Mesendoderm (in vitro differentiated cells): ENCODE results near the gene TTLL1.

Experiments
- DNase-seq: peaks from one replicate; pipeline ENCODE4 v3.0.0; 2013
- H2AK5ac ChIP-seq: 2 replicates; pipeline ENCODE4 v1.6.1; 2013; ENCODE audit warnings: low read length, inconsistent platforms
- H2BK120ac ChIP-seq: 2 replicates; pipeline ENCODE4 v1.6.1; 2013; ENCODE audit warnings: low read depth, mild to moderate bottlenecking, low read length, moderate library complexity, mixed read lengths
- H2BK15ac ChIP-seq: replicated peaks from 2 replicates; pipeline ENCODE4 v1.6.1; 2013; ENCODE audit warnings: low read depth, mild to moderate bottlenecking, moderate library complexity
- H2BK5ac ChIP-seq: 2 replicates; pipeline ENCODE4 v1.6.1; 2013; ENCODE audit warnings: low read length, inconsistent platforms
- H3K18ac ChIP-seq: 2 replicates; pipeline ENCODE4 v1.6.1; 2013; ENCODE audit warnings: mild to moderate bottlenecking, low read length, mixed read lengths
- H3K23ac ChIP-seq: one replicate; pipeline ENCODE4 v1.6.1; 2013; ENCODE audit warnings: low read length
- H3K27ac ChIP-seq: 2 replicates; pipeline ENCODE4 v1.5.1; 2013; ENCODE audit warnings: low read depth, mild to moderate bottlenecking, inconsistent platforms, low read length, moderate library complexity
- H3K27me3 ChIP-seq: 2 replicates; pipeline ENCODE4 v1.6.1; 2013; ENCODE audit warnings: low read length, control low read depth, mild to moderate bottlenecking, inconsistent platforms; ENCODE audit not compliant: insufficient read depth, poor library complexity
- H3K36me3 ChIP-seq: 2 replicates; pipeline ENCODE4 v1.6.1; 2013; ENCODE audit warnings: low read length, inconsistent platforms; ENCODE audit not compliant: control insufficient read depth, insufficient read depth
- H3K4ac ChIP-seq: one replicate; pipeline ENCODE4 v1.6.1; 2013; ENCODE audit warnings: low read depth, mild to moderate bottlenecking, low read length, moderate library complexity
- H3K4me1 ChIP-seq: 2 replicates; pipeline ENCODE4 v1.6.1; 2013; ENCODE audit warnings: low read depth, low read length, inconsistent platforms; ENCODE audit not compliant: control insufficient read depth
- H3K4me2 ChIP-seq: 2 replicates; pipeline ENCODE4 v1.6.1; 2013; ENCODE audit warnings: low read length
- H3K4me3 ChIP-seq: 2 replicates; pipeline ENCODE4 v1.5.1; 2013; ENCODE audit warnings: mild to moderate bottlenecking, low read length
- H3K56ac ChIP-seq: one replicate; pipeline ENCODE4 v1.6.1; 2013; ENCODE audit warnings: low read length
- H3K79me1 ChIP-seq: 2 replicates; pipeline ENCODE4 v1.6.1; 2013; ENCODE audit warnings: low read length, inconsistent platforms
- H3K79me2 ChIP-seq: 2 replicates; pipeline ENCODE4 v1.6.1; 2013; ENCODE audit warnings: mild to moderate bottlenecking, low read length; ENCODE audit not compliant: control insufficient read depth, insufficient read depth
- H3K9ac ChIP-seq: 2 replicates; pipeline ENCODE4 v1.6.1; 2013; ENCODE audit warnings: low read length, inconsistent platforms
- H4K5ac ChIP-seq: one replicate; pipeline ENCODE4 v1.6.1; 2013; ENCODE audit warnings: low read length
- H4K8ac ChIP-seq: one replicate; pipeline ENCODE4 v1.6.1; 2013; ENCODE audit warnings: low read depth, mild to moderate bottlenecking, control low read depth, low read length, moderate library complexity
- WGBS: extraction: QIAGEN DNeasy Blood & Tissue Kit; methylation state at CpG from one replicate; pipeline ENCODE4 v1.1.7; 2013; ENCODE audit warnings: low lambda C conversion rate, missing lambda C conversion rate; ENCODE audit not compliant: insufficient coverage; ENCODE audit errors: extremely low coverage; 5-methylcytosine and 5-hydroxymethylcytosine counted together

Gene TTLL1

DNA sequence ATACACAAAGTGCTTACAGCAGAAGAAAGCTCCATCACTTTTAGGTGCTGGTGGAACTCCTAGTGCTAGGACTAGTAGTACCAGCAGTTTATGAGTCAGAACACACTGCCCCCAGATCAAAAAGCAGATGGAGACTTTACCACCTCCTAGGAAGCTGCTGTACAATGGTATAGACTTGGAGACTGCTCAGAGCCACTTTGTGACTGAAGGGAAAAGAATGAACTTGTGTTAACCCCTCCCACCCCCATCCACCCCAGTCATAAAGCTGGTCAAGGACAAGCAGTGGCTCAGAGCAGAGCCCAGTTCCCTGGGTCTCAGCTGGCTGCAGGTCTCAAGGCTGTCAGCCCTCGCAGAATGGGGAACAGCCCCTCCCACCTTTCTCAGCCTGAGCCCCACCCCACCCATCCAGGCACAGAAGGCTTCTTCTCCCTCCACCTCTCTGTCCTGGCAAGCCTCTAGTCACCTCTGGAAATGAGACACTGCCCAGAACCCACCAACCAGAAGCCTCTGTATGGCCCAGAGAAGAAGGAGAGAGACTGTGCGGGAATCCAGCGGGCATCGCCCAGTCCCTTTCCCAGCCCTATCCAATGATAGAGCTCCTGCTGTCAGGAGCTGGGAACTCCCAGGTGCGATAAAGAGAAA lies 98.1 kb downstream of the TTLL1 start:
- H2BK5ac ChIP-seq, result no peak overlapping the region
- peaks cover 62% of the 10 kb centered on the region for H3K79me2 ChIP-seq
- H3K18ac ChIP-seq, result no peak overlapping the region
- no peak overlapping the region for H3K9ac ChIP-seq
- H3K27ac ChIP-seq, result no peak overlapping the region
- H3K27me3 ChIP-seq, result no peaks in the 10 kb centered on the region
- H3K4me1 ChIP-seq, result peaks cover 13% of the 10 kb centered on the region
- H3K4me2 ChIP-seq, result no peak overlapping the region
- H3K4me3 ChIP-seq, result no peak overlapping the region
- H3K56ac ChIP-seq, result no peak overlapping the region
- H3K36me3 ChIP-seq, result no peaks in the 10 kb centered on the region
- H3K4ac ChIP-seq, result no peak overlapping the region
- no peak overlapping the region for H3K23ac ChIP-seq
- no CpG with 5 or more reads among the region's 5 CpGs for WGBS
- H3K79me1 ChIP-seq, result peaks cover 35% of the 10 kb centered on the region
- H4K5ac ChIP-seq, result no peak overlapping the region
- H2BK120ac ChIP-seq, result no peak overlapping the region
- H2BK15ac ChIP-seq, result no peak overlapping the region
- no peak overlapping the region for H2AK5ac ChIP-seq
- no peak for DNase-seq
- no peak overlapping the region for H4K8ac ChIP-seq

DNA sequence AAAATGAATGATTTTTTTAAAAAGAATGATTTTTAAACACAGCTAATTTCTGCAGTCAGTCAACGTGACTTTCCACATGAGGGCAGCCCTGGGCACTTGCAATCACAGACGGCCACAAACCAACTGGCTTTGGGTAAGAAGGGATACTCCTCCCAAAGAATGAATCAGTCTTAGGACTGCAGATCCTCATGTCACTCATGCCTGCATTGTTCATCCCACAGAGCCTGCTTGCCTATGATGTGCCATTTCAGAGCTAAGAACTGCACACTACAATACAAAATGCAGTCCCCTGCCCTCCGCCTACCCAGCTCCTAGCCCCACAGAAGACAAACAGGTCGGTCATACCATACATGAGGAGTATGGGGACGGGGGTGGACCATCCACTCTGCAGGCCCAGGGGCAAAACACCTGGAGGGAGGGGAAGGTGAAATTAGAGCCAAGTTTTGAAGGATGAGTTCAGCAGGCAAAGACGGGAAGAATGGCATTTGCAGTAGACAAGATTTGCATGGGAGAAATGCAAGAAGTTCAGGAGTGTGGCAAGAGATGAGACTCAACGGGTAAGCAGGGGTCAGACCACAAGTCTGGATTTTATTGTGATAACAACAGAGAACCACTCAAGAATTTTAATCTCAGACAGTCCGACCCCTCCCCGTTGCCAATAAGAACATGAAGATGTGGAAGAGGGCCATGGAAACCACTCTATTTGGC lies 98.9 kb downstream of the TTLL1 start:
- no peak overlapping the region for H3K18ac ChIP-seq
- no peak overlapping the region for H4K5ac ChIP-seq
- no peak overlapping the region for H2BK120ac ChIP-seq
- no peaks in the 10 kb centered on the region for H3K36me3 ChIP-seq
- no CpG with 5 or more reads among the region's 9 CpGs for whole genome bisulfite sequencing
- H3K27me3 ChIP-seq, result no peaks in the 10 kb centered on the region
- no peak overlapping the region for H4K8ac ChIP-seq
- peaks cover 16% of the 10 kb centered on the region for H3K4me1 ChIP-seq
- peak; percentile 80 for DNase-seq
- H3K79me1 ChIP-seq, result peaks cover 33% of the 10 kb centered on the region
- no peak overlapping the region for H3K23ac ChIP-seq
- peaks cover 62% of the 10 kb centered on the region for H3K79me2 ChIP-seq
- H2BK5ac ChIP-seq, result no peak overlapping the region
- no peak overlapping the region for H3K4ac ChIP-seq
- no peak overlapping the region for H2BK15ac ChIP-seq
- H3K56ac ChIP-seq, result no peak overlapping the region
- no peak overlapping the region for H2AK5ac ChIP-seq
- no peak overlapping the region for H3K4me2 ChIP-seq
- H3K4me3 ChIP-seq, result no peak overlapping the region
- H3K27ac ChIP-seq, result no peak overlapping the region
- H3K9ac ChIP-seq, result no peak overlapping the region
